Upper lobe of left lung (tissue), 6 donors: ENCODE results near the gene IGSF9B. TPM values are rescaled to one million over a fixed set of nuclear protein-coding genes. Genes with fewer than 3 reads are reported as not detected.

Experiments used
- ATAC-seq, 2 donors: fragments of 200-7000 bp; cut with Tn5 transposase; one replicate each; pipeline ENCODE4 v1.9.1; 2022; ENCODE audit warnings: mild to moderate bottlenecking in 2 of 2, moderate library complexity in 2 of 2; ENCODE audit not compliant: low FRiP score in 2 of 2
- DNase-seq, 2 donors: peaks; one replicate each; pipeline ENCODE4 v3.0.0-alpha.2; 2019 to 2020
- H3K27ac ChIP-seq, 4 donors: fragments of 200-600 bp; sonication (generic); one replicate each; pipeline ENCODE4 v1.5.1; 2016 to 2019
- H3K27me3 ChIP-seq, 4 donors: fragments of 200-600 bp; sonication (generic); one replicate each; pipeline ENCODE4 v1.5.1; 2017 to 2019
- H3K36me3 ChIP-seq, 4 donors: fragments of 200-600 bp; sonication (generic); one replicate each; pipeline ENCODE4 v1.5.1; 2016 to 2019
- H3K4me1 ChIP-seq, 4 donors: fragments of 200-600 bp; sonication (generic); one replicate each; pipeline ENCODE4 v1.5.1; 2018 to 2019
- H3K4me3 ChIP-seq, 4 donors: fragments of 200-600 bp; sonication (generic); one replicate each; pipeline ENCODE4 v1.5.1; 2017 to 2019; ENCODE audit warnings: mild to moderate bottlenecking in 2 of 4, moderate library complexity in 1 of 4
- H3K9me3 ChIP-seq, 4 donors: fragments of 200-600 bp; sonication (generic); one replicate each; pipeline ENCODE4 v1.5.1; 2018 to 2019
- EP300 ChIP-seq, 4 donors: sonication (generic); formaldehyde crosslinking; IDR thresholded peaks; one replicate each; pipeline ENCODE4 v1.5.1; 2017; ENCODE audit warnings: antibody characterized with exemption in 4 of 4, control low read depth in 2 of 4
- POLR2A ChIP-seq, 4 donors: fragments of 450-650 bp; IDR thresholded peaks; one replicate each; pipeline ENCODE4 v1.5.1; 2016 to 2017; ENCODE audit warnings: antibody characterized with exemption in 4 of 4, mild to moderate bottlenecking in 2 of 4
- POLR2AphosphoS5 ChIP-seq, 2 donors: sonication (generic); formaldehyde crosslinking; IDR thresholded peaks; one replicate each; pipeline ENCODE4 v1.5.1; 2017; ENCODE audit warnings: antibody characterized with exemption in 2 of 2
- WGBS, 2 donors: methylation state at CpG; one replicate each; pipeline ENCODE4 v1.1.5; 2017 to 2018; 5-methylcytosine and 5-hydroxymethylcytosine counted together
- total RNA-seq, 6 donors: library from RNA; depleted of rRNA in 4 of 6; stranded (reverse); fragments of >200 nt in 4 of 6; gene quantifications; one replicate each; pipeline versions ENCODE4 v1.1.0 to v1.2.1, GENCODE V29; 2016 to 2021
- TF ChIP-seq, protein P1 (sequence below), 6 experiments: fragments of 450-650 bp in 4 of 6; fragments of 200-600 bp in 2 of 6; sonication (generic) in 2 of 6; IDR thresholded peaks; one replicate each; pipeline ENCODE4 v1.5.1; 2016 to 2019; ENCODE audit warnings: antibody characterized with exemption in 6 of 6
- donor health status: DM: no; HTN: no; CAD: no; lungs with moderate emphysema.
- donor health status: DM: no; HTN: yes; CAD: no; lungs with severe emphysema.

IGSF9B gene
- total RNA-seq, 6 donors from 2014 or later: 1.6 to 13.6 (median 5.3) TPM

DNA sequence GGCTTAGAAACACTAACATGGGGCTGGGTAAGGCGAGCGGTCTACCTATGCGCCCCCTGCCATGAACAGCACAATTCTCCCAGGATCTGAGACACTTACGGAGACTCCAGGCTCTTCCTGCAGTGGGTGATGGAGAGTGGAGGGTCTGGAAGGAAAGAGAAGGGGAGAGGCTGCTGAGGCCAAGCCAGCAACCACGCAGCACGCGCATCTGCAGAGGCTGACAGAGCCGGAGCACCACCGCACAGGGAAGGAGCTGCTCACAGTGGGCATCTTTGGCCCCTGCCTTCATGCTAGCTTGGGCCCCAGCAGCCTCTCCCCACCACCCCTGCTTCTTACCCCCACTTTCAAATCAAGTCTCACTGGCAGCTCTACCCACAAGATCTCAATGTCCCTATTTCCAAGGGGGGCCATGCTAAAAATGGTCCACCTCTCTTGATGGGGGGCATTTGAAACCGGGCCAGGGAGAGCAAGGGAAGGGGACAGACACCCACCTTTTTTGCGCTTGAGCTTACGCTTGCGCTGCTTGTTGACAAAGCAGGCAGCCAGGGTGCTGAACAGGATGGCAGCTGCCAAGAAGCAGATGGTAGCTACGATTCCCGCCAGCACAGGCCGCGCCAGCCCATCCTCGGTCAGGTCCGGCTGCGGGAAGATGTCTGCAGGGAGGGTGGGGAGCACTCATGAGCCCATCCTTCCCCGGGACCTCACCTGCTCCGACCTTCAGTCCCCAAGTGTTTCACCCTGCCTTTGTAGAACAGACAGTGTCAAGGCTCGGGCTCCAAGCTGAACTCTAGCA is 34.5 kb downstream of the IGSF9B start:
- no peaks in the 10 kb centered on the region for H3K9me3 ChIP-seq
- peaks cover 0 to 8% (median 4%) of the 10 kb centered on the region in 4 donors for H3K27me3 ChIP-seq
- H3K36me3 ChIP-seq: no peaks in the 10 kb centered on the region
- H3K27ac ChIP-seq: no peak overlapping the region
- WGBS, 2 donors: 94 to 96% methylated on average over 15 to 23 of the region's 23 CpGs
- TF ChIP-seq POLR2A (IDR thresholded peaks at IDR 0.05) (no peak), EP300 (IDR thresholded peaks at IDR 0.05) (no peak), POLR2AphosphoS5 (IDR thresholded peaks at IDR 0.05) (no peak)
- TF ChIP-seq, protein P1, sequence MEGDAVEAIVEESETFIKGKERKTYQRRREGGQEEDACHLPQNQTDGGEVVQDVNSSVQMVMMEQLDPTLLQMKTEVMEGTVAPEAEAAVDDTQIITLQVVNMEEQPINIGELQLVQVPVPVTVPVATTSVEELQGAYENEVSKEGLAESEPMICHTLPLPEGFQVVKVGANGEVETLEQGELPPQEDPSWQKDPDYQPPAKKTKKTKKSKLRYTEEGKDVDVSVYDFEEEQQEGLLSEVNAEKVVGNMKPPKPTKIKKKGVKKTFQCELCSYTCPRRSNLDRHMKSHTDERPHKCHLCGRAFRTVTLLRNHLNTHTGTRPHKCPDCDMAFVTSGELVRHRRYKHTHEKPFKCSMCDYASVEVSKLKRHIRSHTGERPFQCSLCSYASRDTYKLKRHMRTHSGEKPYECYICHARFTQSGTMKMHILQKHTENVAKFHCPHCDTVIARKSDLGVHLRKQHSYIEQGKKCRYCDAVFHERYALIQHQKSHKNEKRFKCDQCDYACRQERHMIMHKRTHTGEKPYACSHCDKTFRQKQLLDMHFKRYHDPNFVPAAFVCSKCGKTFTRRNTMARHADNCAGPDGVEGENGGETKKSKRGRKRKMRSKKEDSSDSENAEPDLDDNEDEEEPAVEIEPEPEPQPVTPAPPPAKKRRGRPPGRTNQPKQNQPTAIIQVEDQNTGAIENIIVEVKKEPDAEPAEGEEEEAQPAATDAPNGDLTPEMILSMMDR (IDR thresholded peaks at IDR 0.05): no peak
- no peak overlapping the region for H3K4me3 ChIP-seq
- DNase-seq (no peak), ATAC-seq (no peak)
- peaks cover 0 to 16% (median 0%) of the 10 kb centered on the region in 4 donors for H3K4me1 ChIP-seq

DNA sequence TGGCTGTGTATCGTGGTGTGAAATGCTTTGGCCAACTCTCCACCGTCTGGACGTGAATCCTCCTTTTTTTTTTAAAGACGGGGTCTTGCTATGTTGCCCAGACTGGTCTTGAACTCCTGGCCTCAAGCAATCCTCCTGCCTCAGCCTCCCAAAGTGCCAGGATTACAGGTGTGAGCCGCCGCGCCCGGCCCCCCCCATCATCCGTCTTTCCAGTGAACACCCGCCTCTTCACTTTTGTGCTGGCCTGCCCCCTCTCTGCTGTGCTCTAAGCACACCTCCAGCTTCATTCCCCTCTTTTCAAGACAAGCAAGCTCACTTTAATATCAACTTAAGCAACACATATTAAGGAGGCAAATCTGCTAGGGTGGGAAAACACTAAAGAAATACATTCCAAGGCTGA is 35.3 kb downstream of the IGSF9B start:
- ATAC-seq (no peak), DNase-seq (no peak)
- H3K9me3 ChIP-seq: no peaks in the 10 kb centered on the region
- H3K4me3 ChIP-seq: no peak overlapping the region
- peaks cover 0 to 8% (median 4%) of the 10 kb centered on the region in 4 donors for H3K27me3 ChIP-seq
- no peak overlapping the region for H3K27ac ChIP-seq
- TF ChIP-seq, protein P1 (IDR thresholded peaks at IDR 0.05): no peak
- TF ChIP-seq EP300 (IDR thresholded peaks at IDR 0.05) (no peak), POLR2AphosphoS5 (IDR thresholded peaks at IDR 0.05) (no peak), POLR2A (IDR thresholded peaks at IDR 0.05) (no peak)
- peaks cover 0 to 16% (median 0%) of the 10 kb centered on the region in 4 donors for H3K4me1 ChIP-seq
- WGBS, 2 donors: 94% methylated on average over 10 of the region's 10 CpGs
- H3K36me3 ChIP-seq: no peaks in the 10 kb centered on the region

DNA sequence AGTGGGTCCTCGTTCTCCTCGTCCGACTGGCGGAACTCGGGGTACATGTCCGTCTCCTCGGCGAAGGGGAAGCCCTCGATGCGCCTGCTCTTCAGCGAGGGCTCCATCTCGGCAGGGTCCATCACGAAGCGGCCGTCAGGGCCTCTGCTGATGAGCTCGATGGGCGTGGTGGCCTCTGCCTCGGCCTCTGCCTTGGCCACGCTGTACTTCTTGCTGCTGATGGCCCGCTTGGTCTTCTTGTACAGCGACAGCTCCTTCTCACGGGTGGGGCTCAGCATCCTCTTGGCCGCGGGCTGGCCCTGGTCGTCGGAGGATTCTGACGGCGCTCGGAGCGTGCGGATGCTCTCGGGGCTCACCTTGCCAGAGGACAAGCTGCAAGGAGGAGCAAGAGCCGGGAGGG is 35.7 kb downstream of the IGSF9B start:
- no peak overlapping the region for H3K27ac ChIP-seq
- H3K4me1 ChIP-seq: peaks cover 0 to 16% (median 0%) of the 10 kb centered on the region in 4 donors
- peak in 1 of 2 donors; percentile 71 for DNase-seq
- no peak overlapping the region for H3K4me3 ChIP-seq
- WGBS, 2 donors: 91 to 98% methylated on average over 19 to 33 of the region's 33 CpGs
- H3K9me3 ChIP-seq: no peaks in the 10 kb centered on the region
- H3K27me3 ChIP-seq: peaks cover 0 to 8% (median 4%) of the 10 kb centered on the region in 4 donors
- no peaks in the 10 kb centered on the region for H3K36me3 ChIP-seq
- TF ChIP-seq POLR2AphosphoS5 (IDR thresholded peaks at IDR 0.05) (no peak), EP300 (IDR thresholded peaks at IDR 0.05) (no peak), POLR2A (IDR thresholded peaks at IDR 0.05) (no peak)
- TF ChIP-seq, protein P1 (IDR thresholded peaks at IDR 0.05): no peak
- ATAC-seq: no peak

DNA sequence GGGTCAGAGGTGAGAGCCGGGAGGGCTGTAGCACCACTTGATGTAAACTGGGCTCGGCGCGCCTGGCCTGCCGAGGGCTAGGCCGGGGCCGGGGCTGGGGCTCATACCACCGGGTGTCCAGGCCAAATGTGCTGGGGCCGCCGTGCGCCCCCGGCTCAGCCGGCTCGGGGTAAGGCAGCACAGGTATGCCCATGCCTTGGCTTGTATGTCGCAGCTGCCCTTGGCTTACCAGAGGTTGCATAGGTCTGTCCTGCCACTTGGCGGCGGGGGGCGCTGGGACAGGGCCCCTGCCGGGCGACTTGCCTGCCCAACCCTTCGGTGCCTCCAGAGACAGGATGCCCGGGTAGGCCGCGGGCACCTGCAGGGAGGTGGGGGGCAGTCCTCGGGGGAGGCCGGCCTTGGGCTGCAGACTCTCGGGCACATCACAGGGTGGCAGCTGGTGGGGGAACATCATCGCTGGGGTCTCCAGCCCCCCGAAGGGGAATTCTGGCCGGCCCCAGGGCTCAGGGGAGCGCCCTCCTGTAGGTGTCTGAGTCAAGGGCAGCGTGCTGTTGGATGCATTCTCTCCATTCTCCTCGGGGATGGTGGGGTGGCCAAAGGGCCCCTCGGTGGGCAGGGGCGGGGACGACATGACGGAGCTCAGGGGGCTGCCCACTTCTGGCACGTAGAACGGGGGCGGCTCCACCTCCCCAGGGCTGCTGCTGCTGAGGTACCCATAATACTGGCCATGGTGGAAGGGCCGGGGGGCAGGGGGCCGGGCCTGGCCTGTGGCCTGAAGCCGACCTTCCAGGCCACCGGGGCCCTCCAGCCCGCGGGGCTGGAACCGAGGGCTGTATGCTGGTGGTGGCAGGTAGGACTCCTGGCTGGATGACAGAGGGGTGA is 36.4 kb downstream of the IGSF9B start:
- Histone ChIP-seq H3K9me3 (no peaks in the 10 kb centered on the region), H3K36me3 (no peaks in the 10 kb centered on the region), H3K4me3 (no peak overlapping the region), H3K27ac (no peak overlapping the region), H3K4me1 (peaks cover 0 to 16% (median 0%) of the 10 kb centered on the region in 4 donors), H3K27me3 (peaks cover 0 to 8% (median 4%) of the 10 kb centered on the region in 4 donors)
- ATAC-seq (peak in 1 of 2 donors; percentile 2), DNase-seq (peak in 1 of 2 donors; percentile 80)
- WGBS, 2 donors: 92 to 94% methylated on average over 16 to 43 of the region's 47 CpGs
- TF ChIP-seq EP300 (IDR thresholded peaks at IDR 0.05) (no peak), POLR2AphosphoS5 (IDR thresholded peaks at IDR 0.05) (no peak), POLR2A (IDR thresholded peaks at IDR 0.05) (no peak)
- TF ChIP-seq, protein P1 (IDR thresholded peaks at IDR 0.05): no peak
